Ishikawa (cell line): ENCODE results near the gene RRN3.

Source experiments
- CREB1 ChIP-seq: IDR thresholded peaks from 2 replicates; pipeline ENCODE4 v1.6.1; 2012; ENCODE audit warnings: low read depth
- EGR1 ChIP-seq: IDR thresholded peaks from 2 replicates; pipeline ENCODE4 v1.6.1; 2012
- EP300 ChIP-seq: IDR thresholded peaks from 2 replicates; pipeline ENCODE4 v1.6.1; 2012; ENCODE audit warnings: borderline replicate concordance
- MAX ChIP-seq: IDR thresholded peaks from 2 replicates; pipeline ENCODE4 v1.6.1; 2012
- RAD21 ChIP-seq: IDR thresholded peaks from 2 replicates; pipeline ENCODE4 v1.6.1; 2012; ENCODE audit warnings: low read depth
- TAF1 ChIP-seq: IDR thresholded peaks from 2 replicates; pipeline ENCODE4 v1.6.1; 2012; ENCODE audit warnings: low read depth, mild to moderate bottlenecking
- TEAD4 ChIP-seq: IDR thresholded peaks from 2 replicates; pipeline ENCODE4 v1.6.1; 2012
- YY1 ChIP-seq: IDR thresholded peaks from 2 replicates; pipeline ENCODE4 v1.6.1; 2012; ENCODE audit warnings: low read depth
- TF ChIP-seq, protein P1 (sequence below): IDR thresholded peaks from 2 replicates; pipeline ENCODE4 v1.6.1; 2012; ENCODE audit warnings: low read depth, mild to moderate bottlenecking

GRCh38 chr16:15049581-15050180 is 44.4 kb downstream of the RRN3 start:
- TF ChIP-seq RAD21 (no peak), EP300 (no peak), TAF1 (no peak), TEAD4 (no peak), CREB1 (no peak), EGR1 (no peak), MAX (no peak), YY1 (no peak)
- TF ChIP-seq, protein P1, sequence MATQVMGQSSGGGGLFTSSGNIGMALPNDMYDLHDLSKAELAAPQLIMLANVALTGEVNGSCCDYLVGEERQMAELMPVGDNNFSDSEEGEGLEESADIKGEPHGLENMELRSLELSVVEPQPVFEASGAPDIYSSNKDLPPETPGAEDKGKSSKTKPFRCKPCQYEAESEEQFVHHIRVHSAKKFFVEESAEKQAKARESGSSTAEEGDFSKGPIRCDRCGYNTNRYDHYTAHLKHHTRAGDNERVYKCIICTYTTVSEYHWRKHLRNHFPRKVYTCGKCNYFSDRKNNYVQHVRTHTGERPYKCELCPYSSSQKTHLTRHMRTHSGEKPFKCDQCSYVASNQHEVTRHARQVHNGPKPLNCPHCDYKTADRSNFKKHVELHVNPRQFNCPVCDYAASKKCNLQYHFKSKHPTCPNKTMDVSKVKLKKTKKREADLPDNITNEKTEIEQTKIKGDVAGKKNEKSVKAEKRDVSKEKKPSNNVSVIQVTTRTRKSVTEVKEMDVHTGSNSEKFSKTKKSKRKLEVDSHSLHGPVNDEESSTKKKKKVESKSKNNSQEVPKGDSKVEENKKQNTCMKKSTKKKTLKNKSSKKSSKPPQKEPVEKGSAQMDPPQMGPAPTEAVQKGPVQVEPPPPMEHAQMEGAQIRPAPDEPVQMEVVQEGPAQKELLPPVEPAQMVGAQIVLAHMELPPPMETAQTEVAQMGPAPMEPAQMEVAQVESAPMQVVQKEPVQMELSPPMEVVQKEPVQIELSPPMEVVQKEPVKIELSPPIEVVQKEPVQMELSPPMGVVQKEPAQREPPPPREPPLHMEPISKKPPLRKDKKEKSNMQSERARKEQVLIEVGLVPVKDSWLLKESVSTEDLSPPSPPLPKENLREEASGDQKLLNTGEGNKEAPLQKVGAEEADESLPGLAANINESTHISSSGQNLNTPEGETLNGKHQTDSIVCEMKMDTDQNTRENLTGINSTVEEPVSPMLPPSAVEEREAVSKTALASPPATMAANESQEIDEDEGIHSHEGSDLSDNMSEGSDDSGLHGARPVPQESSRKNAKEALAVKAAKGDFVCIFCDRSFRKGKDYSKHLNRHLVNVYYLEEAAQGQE: no peak
